ENCODE measurements around the gene ATAD5.
A peak's percentile ranks its signal among the peaks of the same experiment; 100 is the strongest.
"Not testable (repeated sequence)": the region's sequence is repeated elsewhere in the genome, so short reads cannot be mapped to it uniquely, and the experiment has no call there.

Gene ATAD5, protein sequence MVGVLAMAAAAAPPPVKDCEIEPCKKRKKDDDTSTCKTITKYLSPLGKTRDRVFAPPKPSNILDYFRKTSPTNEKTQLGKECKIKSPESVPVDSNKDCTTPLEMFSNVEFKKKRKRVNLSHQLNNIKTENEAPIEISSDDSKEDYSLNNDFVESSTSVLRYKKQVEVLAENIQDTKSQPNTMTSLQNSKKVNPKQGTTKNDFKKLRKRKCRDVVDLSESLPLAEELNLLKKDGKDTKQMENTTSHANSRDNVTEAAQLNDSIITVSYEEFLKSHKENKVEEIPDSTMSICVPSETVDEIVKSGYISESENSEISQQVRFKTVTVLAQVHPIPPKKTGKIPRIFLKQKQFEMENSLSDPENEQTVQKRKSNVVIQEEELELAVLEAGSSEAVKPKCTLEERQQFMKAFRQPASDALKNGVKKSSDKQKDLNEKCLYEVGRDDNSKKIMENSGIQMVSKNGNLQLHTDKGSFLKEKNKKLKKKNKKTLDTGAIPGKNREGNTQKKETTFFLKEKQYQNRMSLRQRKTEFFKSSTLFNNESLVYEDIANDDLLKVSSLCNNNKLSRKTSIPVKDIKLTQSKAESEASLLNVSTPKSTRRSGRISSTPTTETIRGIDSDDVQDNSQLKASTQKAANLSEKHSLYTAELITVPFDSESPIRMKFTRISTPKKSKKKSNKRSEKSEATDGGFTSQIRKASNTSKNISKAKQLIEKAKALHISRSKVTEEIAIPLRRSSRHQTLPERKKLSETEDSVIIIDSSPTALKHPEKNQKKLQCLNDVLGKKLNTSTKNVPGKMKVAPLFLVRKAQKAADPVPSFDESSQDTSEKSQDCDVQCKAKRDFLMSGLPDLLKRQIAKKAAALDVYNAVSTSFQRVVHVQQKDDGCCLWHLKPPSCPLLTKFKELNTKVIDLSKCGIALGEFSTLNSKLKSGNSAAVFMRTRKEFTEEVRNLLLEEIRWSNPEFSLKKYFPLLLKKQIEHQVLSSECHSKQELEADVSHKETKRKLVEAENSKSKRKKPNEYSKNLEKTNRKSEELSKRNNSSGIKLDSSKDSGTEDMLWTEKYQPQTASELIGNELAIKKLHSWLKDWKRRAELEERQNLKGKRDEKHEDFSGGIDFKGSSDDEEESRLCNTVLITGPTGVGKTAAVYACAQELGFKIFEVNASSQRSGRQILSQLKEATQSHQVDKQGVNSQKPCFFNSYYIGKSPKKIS (N-terminal part only)

DNA sequence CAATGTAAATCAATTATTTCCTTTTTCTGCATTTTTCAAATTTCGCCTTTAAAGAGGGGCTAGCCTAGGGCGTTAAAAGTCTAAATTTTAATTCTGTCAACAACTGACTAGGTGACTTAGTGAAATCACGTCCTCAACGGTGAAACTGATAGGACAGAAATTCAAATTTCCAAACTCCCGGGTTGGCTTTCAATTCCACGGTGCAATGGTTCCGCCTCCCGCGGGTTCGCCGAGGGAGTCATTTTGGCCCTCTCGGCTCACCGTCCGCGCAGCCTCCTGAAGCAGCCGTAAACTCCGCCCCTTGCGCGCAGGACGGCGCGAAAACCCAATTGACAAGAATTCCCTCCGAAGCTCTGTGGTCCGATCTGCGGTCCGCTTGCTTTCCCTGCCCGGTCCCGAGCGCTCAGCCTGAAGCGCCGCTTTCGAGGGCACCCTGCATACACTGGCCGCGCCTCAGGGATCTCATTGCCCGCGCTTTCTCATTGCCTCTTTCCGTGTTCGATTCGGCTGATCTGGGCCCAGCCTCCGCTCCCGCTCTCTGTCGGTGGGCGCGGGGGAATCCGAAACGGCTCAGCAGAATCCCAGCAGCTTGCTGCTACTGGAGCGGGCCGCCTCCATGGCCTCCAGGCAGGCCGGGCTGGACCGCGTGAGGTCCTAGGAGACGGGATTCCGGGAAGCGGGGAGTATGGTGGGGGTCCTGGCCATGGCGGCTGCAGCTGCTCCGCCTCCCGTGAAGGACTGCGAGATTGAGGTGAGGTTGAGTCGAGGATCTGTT lies at the start of gene ATAD5:
Gene ATAD5 (plus strand): TSS at position 304 of the 775 bp plus-strand sequence. CDS start 382 bp downstream, at position 686.
- DNase-seq (ENCODE audit: low spot score) = peak; percentile 98

DNA sequence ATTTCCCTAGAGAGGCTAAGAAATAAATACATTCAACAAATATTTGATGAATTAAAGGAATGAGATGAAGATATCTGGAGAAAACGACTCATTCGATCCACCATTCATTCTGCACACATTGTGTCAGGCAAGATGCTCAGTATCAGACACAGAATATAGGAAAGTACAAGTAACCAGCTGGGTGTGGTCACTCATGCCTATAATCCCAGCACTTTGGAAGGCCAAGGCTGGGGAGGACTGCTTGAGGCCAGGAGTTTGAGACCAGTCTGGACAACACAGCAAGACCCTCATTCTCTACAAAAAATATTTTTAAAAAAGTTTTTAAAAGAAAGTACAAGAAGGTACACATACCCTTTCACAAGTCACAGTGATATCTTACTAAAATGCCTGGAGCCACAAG lies 49.6 kb upstream of the ATAD5 start:
- DNase-seq (ENCODE audit: low spot score) = no peak

DNA sequence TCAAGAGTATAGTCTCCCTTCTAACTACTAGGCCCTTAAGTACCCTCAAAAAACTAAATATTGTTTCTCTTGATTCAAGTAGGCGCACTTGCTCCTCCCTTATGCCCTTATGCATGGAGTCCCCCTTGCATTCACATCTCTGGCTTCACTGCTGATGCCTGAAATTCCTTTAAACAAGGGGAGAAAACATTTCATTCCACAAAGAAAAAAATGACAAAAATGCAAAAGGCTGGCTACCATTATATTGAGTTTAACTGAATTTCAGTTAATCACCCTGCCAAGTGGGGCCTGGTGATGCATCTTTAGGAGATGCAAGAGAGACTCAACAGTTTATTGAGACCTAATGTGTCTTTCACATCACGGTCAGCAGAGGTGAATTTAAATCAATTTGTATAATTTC lies 42.8 kb upstream of the ATAD5 start:
- DNase-seq (ENCODE audit: low spot score) = peak; percentile 48

DNA sequence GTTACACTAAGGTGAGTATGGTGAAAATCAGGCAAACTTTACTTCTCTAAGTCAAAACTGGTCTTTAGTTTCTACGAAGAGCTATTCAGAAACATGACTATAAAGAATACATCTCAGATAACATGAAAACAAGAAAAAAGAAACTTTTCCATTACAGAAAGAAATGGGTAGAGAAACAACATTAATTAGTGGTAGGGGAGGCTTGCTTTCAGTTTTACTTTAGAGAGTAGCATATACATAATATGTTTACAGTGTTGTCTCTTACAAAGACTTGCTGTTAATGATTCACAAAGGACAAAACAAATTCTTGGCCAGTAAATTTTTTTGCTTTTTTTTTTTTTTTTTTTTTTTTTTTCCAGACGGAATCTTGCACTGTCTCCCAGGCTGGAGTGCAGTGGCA lies 41.5 kb upstream of the ATAD5 start:
- no peak for DNase-seq (ENCODE audit: low spot score)

DNA sequence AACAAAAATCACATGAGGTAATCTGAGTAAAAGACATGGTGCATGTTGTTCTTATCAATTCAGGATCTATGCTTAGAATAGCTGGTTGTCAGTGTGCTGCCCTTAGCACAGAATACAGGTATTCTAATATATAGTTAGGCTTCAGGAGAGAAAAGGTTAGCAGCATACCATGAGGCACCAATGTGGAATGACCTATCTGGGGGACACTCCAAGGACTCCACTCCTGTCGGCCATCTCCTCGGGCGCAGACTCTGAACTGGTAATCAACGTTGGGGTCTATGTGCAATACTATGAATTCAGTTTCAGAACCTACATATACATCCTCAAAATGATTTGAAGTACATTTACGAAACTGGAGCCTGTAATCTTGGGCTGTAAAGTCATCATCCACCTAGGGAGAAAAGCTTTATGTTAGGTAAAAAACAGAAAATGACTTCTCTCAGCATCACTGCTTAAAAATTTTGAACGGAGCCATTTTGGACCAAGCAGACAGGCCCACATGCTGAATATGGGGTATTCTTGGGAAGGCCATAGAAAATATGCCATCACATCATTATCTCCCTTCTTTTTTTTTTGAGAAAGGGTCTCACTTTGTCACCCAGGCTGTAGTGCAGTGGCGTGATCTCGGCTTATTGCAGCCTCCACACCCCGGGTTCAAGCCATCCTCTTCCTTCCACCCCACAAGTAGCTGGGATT lies 38.3 kb upstream of the ATAD5 start:
- no peak for DNase-seq (ENCODE audit: low spot score)

DNA sequence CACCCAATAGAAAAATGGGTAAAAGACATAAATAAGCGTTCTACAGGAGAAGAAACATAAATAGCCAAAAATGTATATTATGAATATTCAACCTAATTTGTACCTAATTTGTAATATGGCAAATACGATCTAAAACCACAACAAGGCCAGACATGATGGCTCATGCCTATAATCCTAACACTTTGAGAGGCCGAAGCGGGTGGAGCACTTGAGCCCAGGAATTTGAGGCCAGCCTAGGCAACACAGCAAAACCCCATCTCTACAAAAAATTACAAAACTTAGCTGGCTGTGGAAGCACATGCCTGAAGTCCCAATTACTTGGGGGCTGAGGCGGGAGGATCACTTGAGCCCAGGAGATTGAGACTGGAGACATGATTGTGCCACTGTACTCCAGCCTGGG lies 37.4 kb upstream of the ATAD5 start:
- DNase-seq (ENCODE audit: low spot score) = no peak

DNA sequence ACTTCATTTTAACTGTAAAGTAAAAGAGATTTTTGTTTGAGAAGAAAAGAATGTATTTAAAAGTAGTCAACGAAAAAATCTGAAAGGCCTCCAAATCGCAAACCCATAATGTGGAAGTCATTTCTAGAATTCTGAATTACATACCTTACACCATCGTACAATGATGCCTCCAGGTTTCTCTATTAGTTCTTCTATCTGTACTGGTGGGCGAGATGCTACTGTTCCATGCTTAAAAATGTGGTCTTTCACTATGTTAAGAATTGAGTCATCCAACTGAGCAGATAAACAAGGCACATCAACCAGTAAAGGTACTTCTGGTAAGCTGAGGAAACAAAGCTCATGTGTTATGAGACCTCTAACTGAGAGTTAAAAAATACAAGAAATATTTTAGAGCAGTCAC lies 35.8 kb upstream of the ATAD5 start:
- DNase-seq (ENCODE audit: low spot score) = no peak

DNA sequence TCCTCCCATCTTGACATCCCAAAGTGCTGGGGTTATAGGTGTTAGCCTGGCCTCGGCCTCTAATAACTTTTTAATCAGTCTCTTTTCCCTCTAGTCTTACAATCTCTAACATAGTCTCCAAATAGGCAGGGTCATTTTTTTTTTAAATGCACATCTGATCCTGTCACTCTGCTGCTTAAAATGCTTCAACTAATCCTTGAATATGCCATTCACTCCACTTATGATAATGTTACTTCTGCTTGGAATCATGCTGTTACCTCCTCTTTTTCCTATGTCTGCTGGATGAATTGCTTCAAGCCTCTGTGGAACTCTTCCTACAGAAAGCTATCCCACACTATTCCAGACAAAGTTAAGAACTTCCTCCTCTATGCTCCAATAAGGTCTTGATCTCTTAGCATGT lies 30.1 kb upstream of the ATAD5 start:
- DNase-seq (ENCODE audit: low spot score) = no peak

DNA sequence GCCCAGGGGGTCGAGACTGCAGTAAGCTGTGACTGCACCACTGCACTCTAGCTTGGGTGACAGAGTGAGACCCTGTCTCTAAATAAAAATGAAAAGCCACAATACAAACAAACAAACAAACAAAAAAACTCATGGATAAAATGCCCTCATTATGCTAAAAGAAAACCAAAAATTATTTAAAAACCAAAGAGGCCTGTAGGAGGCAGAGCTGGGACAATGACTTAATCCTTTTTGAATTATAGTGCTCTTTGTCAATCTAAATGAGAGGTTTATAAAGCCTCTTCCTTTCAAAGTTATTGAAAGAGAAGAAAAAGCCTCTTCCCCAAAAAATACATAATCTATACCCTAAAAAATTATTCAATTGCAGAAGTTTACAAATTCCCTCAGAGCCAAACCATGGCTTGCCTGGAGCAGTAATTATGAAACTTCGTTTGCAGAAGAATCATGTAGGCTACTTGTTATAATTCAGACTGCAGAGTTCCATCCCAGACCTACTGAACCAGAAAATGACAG lies 25.8 kb upstream of the ATAD5 start:
- no peak for DNase-seq (ENCODE audit: low spot score)

DNA sequence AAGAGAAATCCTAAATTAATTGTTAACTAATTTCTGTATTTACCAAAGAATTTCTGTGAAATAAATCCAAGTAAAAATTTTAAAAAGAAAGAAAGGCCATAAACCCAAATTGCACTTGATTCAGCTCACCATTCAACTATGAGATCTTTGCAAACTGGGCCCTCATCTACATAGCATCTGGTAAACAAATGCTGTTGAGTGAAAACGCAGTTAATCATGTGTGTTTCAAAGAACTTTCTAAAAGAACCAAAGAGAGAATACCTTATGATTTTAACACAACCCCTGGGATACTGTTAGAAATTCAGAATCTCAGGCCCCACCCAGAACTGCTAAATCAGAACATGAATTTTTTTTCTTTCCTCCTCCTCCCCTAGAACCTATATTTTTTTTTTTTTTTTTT lies 23.9 kb upstream of the ATAD5 start:
- DNase-seq (ENCODE audit: low spot score) = no peak

DNA sequence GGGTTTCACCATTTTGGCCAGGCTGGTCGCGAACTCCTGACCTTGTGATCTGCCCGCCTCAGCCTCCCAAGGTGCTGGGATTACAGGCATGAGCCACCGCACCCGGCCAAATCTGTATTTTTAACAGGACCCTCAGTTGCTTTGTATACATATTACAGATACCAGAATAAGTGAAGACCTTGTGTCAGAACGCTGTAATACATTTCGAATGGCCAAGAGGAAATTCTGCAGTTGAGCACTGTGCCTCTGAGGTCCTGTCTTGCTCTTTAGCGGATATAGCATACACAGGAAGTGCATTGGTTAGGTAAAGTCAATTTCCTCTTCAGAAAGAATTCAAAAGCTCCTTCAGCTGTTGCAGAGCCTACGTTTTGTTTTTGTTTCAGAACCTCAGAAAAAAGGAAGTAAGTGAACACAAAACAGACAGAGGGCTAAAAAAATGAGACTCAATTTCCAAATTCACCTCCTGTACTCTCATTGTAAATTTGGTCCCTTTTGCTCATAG lies 22.9 kb upstream of the ATAD5 start:
- no peak for DNase-seq (ENCODE audit: low spot score)

DNA sequence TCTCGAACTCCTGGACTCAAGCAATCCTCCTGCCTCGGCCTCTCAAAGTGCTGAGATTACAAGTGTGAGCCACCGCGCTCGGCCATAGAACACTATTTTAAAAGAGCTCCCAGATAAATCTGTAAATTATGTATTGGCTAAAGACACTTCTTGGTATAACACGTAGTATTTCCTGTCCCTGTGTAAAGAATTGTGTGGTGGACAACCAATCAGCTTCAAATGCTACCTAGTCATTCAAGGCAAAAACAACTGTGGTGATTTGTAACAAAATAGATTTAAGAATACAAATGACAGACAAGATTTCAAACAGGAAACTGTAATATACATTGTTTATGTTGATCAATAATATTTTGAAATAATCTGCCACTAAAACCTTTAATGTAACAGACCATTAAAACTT lies 21.9 kb upstream of the ATAD5 start:
- no peak for DNase-seq (ENCODE audit: low spot score)

DNA sequence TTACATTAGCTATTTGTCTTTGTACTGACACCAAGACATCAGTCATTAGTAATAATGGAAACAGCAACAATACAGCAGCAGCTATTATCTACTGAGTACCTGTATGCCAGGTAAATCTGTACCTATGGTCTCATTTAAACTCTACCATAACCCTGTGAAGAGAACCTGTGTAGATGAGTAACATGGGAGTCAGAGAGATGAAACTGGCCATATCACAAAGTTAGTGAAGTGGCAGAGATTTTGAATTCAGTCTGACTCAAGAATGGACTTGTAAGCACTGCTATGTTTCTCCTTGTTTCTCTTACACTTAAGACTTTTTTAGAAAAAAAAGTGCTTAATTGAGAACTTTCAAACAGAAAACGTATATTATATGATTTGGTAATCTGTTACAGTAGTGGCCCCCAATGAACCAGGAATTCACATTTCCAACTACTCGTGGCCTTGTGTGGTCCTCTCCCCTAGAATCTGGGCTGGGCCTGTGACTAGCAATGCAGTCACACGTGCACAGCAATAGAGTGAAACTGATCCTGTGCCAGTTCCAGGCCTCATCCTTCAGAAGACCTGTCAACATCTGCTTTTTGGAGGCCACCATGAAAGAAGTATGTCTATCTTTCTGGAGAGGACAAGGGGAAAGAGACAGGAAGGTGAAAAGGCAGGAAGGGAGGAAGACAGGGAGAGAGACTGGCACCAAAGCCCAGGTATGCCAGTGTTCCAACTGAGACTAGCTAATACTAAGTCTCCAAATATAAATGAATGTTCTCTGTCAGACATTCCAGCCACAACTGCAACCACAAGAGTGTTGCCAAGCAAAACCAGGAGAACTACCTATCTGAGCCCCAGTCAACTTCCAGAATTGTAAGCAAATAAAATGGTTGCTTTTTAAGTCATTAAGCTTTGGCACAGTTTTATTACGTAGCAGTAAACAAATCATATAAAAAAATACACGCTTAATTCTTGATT lies 19.3 kb upstream of the ATAD5 start:
- peak; percentile 27 for DNase-seq (ENCODE audit: low spot score)

DNA sequence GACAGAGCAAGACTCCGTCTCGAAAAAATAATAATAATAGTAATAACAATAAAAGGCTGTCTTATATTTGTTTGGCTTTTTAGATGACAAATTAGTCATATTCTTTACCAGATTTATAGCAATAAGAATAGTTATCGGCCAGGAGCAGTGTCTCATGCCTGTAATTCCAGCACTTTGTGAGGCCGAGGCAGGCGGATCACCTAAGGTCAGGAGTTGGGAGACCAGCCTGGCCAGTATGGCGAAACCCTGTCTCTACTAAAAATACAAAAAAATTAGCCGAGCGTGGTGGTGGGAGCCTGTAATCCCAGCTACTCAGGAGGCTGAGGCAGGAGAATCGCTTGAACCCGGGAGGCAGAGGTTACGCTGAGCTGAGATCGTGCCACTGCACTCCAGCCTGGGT lies 17.5 kb upstream of the ATAD5 start:
- not testable (repeated sequence) for DNase-seq (ENCODE audit: low spot score)

DNA sequence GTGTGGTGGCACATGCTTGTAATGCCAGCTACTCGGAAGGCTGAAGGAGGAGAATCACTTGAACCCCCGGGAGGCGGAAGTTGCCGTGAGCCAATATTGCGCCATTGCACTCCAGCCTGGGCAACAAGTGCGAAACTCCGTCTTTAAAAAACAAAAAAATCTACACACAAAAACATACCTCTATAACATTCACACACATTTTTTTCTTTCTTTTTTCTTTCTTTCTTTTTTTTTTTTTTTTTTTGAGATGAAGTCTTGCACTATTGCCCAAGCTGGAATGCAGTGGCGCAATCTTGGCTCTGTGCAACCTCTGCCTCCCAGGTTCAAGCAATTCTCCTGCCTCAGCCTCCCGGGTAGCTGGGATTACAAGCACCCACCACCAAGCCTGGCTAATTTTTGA lies 16.9 kb upstream of the ATAD5 start:
- not testable (repeated sequence) for DNase-seq (ENCODE audit: low spot score)

DNA sequence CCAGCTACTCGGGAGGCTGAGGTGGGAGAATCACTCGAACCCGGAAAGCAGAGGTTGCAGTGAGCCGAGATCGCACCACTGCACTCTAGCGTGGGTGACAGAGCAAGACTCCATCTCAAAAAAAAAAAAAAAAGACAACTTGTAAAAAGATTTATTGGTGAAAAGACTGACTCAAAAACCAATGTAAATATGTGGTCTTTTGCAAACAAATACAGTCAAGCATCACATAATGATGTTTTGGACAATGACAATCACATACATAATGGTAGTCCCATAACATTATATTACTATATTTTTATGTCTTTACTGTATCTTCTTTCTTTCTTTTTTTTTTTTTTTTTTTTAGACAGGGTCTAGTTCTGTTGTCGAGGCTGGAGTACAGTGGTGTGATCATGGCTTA lies 15.6 kb upstream of the ATAD5 start:
- DNase-seq (ENCODE audit: low spot score) = no peak

DNA sequence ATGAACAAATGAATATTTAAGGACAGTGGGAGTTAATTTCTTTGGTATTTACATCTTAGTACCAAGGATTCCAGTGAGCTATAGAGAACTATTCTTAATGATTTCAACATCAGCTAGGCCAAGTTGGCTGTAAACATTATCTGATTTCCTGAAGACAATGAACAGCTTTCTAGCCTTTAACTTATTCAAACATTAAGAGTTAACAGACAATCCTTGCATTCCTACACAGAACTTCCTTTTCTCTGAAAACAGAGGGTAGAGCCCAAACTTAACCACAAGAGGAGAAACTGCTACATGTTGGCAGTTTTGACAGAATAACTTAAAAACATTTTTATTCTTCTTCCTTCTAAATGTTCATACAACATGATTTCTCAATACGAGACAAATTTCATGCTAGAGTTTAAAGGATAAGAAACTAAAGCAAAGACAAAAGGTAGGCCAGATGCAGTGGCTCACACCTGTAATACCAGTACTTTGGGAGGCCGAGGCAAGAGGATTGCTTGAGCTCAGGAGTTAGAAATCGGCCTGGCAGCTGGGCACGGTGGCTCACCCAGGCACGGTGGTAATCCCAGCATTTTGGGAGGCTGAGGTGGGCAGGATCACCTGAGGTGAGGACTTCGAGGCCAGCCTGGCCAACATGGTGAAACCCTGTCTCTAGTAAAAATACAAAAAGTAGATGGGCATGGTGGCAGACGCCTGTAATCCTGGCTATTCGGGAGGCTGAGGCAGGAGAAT lies 11.6 kb upstream of the ATAD5 start:
- no peak for DNase-seq (ENCODE audit: low spot score)

DNA sequence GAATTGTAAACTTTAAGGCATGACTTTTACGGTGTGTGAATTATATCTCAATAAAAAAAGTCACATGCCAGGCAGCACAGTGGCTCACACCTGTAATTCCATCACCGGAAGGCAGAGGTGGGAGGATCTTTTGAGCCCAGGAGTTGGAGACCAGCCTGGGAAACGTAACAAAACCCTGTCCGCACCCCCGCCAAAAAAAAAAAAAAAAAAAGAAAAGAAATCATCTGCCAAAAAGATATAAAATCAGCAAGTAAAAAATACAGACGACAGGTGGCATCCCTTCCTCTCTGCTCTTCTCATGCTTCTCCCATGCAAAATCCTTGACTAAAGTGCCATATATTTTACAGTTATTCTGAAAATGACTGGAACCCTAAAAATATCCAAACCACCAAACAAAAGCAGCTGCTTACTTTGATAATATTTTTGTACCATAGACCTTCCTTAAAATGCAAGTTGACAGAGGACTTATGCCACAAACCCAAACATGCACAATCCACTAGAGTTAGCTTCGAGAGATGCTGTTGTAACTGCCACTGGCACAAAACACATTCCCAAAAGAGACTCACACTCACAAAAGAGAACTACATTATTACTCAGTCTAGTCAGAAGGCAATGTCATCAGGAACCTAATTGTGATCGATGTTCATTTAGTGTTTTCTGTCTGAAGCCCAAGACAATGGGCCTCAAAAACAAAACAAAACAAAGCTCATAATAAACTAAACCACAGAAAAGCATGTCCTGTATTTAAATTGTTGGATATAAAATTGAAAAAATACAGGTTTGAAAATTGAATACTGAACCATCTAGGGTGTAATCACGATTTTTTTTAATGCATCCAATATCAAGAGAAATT lies 9.7 kb upstream of the ATAD5 start:
- DNase-seq (ENCODE audit: low spot score) = no peak

Data from AG08395 (cell line).